Measurements from ENCODE around the gene SELENOK. TPM values are rescaled to one million over a fixed set of nuclear protein-coding genes. Genes with fewer than 3 reads are reported as not detected.

The SELENOK gene
- total RNA-seq, 2 donors from 2014 or later = 45.0 to 46.8 TPM

GRCh38 chr3:53888232-53888631 is 3.4 kb downstream of the SELENOK start:
- intact Hi-C loops (cut with DNase I) = no loop called here
- no peak for DNase-seq (ENCODE audit: low spot score)

GRCh38 chr3:53887446-53887845 is 4.2 kb downstream of the SELENOK start:
- DNase-seq (ENCODE audit: low spot score) = no peak
- intact Hi-C loops (cut with DNase I) = no loop called here

- intact Hi-C loops (cut with DNase I) = no loop called here
- no peak for DNase-seq (ENCODE audit: low spot score)
These were observed 6.4 kb downstream of the SELENOK start for GRCh38 chr3:53885239-53885638.

- intact Hi-C loops (cut with DNase I) = no loop called here
These were observed 7.0 kb downstream of the SELENOK start for GRCh38 chr3:53884623-53885022.

GRCh38 chr3:53883008-53883407 is 8.7 kb downstream of the SELENOK start:
- DNase-seq (ENCODE audit: low spot score) = no peak
- intact Hi-C loops (cut with DNase I) = no loop called here

More at GRCh38 chr3:53884623-53885022, 7.0 kb downstream of the SELENOK start:
- no peak for DNase-seq (ENCODE audit: low spot score)

- DNase-seq (ENCODE audit: low spot score) = peak; percentile 95
- intact Hi-C loops (cut with DNase I) = no loop called here
These were observed 9.7 kb downstream of the SELENOK start, which contains the start of gene ACTR8 for GRCh38 chr3:53881691-53882593. Gene ACTR8 (minus strand): TSS chr3:53882152. CDS start chr3:53882101, 51 bp downstream.

GRCh38 chr3:53880396-53881345 is 11.0 kb downstream of the SELENOK start:
- intact Hi-C loops (cut with DNase I) = no loop called here

GRCh38 chr3:53865732-53866499 is 25.7 kb downstream of the SELENOK start:
- intact Hi-C loops (cut with DNase I) = no loop called here
- DNase-seq (ENCODE audit: low spot score) = no peak

More at GRCh38 chr3:53880396-53881345, 11.0 kb downstream of the SELENOK start:
- DNase-seq (ENCODE audit: low spot score) = no peak

- DNase-seq (ENCODE audit: low spot score) = no peak
- intact Hi-C loops (cut with DNase I) = no loop called here
These were observed 28.5 kb downstream of the SELENOK start for GRCh38 chr3:53863145-53863544.

GRCh38 chr3:53862241-53862640 is 29.4 kb downstream of the SELENOK start:
- intact Hi-C loops (cut with DNase I) = no loop called here
- DNase-seq (ENCODE audit: low spot score) = no peak

GRCh38 chr3:53860196-53860595 is 31.5 kb downstream of the SELENOK start:
- no peak for DNase-seq (ENCODE audit: low spot score)
- intact Hi-C loops (cut with DNase I) = no loop called here

GRCh38 chr3:53859178-53859577 is 32.5 kb downstream of the SELENOK start:
- intact Hi-C loops (cut with DNase I) = no loop called here

GRCh38 chr3:53858096-53858741 is 33.4 kb downstream of the SELENOK start:
- intact Hi-C loops (cut with DNase I) = no loop called here
- no peak for DNase-seq (ENCODE audit: low spot score)

More at GRCh38 chr3:53859178-53859577, 32.5 kb downstream of the SELENOK start:
- DNase-seq (ENCODE audit: low spot score) = no peak

GRCh38 chr3:53856964-53857363 is 34.7 kb downstream of the SELENOK start:
- intact Hi-C loops (cut with DNase I) = no loop called here
- no peak for DNase-seq (ENCODE audit: low spot score)

GRCh38 chr3:53850895-53851294 is 40.8 kb downstream of the SELENOK start:
- DNase-seq (ENCODE audit: low spot score) = no peak
- intact Hi-C loops (cut with DNase I) = no loop called here

- no peak for DNase-seq (ENCODE audit: low spot score)
- intact Hi-C loops (cut with DNase I) = no loop called here
These were observed 41.7 kb downstream of the SELENOK start for GRCh38 chr3:53849916-53850315.

- no peak for DNase-seq (ENCODE audit: low spot score)
- intact Hi-C loops (cut with DNase I) = no loop called here
These were observed 44.9 kb downstream of the SELENOK start for GRCh38 chr3:53846851-53847155.

- intact Hi-C loops (cut with DNase I) = no loop called here
- DNase-seq (ENCODE audit: low spot score) = no peak
These were observed 45.4 kb downstream of the SELENOK start, which contains the start of the genes CHDH and IL17RB for GRCh38 chr3:53846134-53846850. Gene CHDH (minus strand): TSS chr3:53846419. CDS start chr3:53824008, 22,411 bp downstream. Gene IL17RB (plus strand): TSS chr3:53846568. CDS start chr3:53846589, 21 bp downstream.
